Esophagus squamous epithelium (tissue), 4 donors: ENCODE data around the gene LRRC56.

Experiments used
- CTCF ChIP-seq, 6 experiments: fragments of 450-650 bp in 4 of 6; fragments of 200-600 bp in 2 of 6; sonication (generic) in 2 of 6; IDR thresholded peaks; one replicate each; pipeline ENCODE4 v1.5.1; 2016 to 2019; ENCODE audit warnings: antibody characterized with exemption in 6 of 6, mild to moderate bottlenecking in 4 of 6, moderate library complexity in 4 of 6
- POLR2A ChIP-seq, 4 donors: fragments of 450-650 bp; IDR thresholded peaks; one replicate each; pipeline ENCODE4 v1.6.1; 2017; ENCODE audit warnings: antibody characterized with exemption in 4 of 4, mild to moderate bottlenecking in 4 of 4, moderate library complexity in 3 of 4

- no peak for TF ChIP-seq CTCF (IDR thresholded peaks at IDR 0.05)
- no peak for TF ChIP-seq POLR2A (IDR thresholded peaks at IDR 0.05)
These were observed 28.4 kb upstream of the LRRC56 start for GRCh38 chr11:508956-509355.
